ENCODE data around the gene RMND1. TPM values are rescaled to one million over a fixed set of nuclear protein-coding genes. Genes with fewer than 3 reads are reported as not detected.
"Not testable (repeated sequence)": the region's sequence is repeated elsewhere in the genome, so short reads cannot be mapped to it uniquely, and the experiment has no call there.

RMND1 gene
- total RNA-seq, 1 experiment from 2014 or later, result 60.8 TPM

DNA sequence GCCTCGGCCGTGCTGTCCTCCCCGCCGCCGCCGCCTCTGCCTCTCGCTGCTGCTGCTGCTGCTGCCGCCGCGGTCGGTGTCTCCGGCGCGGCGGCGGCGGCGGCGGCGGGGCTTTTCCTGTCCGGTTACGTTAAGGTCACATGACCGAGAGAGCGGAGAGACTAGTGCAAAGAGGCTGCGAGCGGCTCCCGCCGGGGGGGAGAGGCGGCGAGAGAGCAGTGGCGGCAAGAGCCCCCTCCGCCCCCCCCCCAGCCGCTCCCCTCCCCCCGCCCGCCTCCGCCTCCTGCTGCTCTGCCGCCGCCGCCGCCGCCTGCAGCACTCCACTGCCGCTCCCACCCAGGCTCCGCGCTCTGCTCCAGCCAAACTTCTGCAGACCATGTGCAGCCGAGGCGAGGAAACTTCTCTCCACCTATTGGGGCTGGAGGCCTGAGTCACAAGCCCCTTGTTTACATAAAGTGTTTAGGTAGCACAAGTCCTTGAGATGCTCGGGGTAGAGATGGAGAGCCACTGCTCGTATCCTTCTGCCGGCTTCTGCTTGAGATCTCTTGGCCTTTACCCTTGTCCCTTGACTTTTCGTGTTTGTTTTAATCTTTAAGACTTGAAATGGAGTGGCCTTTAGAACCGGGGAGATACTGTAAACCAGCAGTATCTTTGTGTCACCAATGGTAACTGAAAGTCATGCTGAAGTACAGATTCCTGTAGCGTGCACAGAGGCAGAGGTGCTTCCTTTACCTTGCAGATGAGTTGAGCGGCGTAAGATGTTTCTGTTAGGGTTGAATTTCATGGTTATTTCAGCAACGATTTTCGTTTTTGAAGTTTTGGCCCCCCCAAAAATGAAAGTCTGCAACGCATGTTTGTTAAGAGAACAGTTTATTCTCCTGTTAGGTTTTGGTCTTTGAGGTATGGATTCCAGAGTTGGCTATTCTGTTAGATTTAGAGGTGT, 60.2 kb downstream of the RMND1 start, which contains the start of gene ZBTB2:
Gene ZBTB2, minus strand, starts transcription at position 89 of the 943 bp plus-strand sequence. CDS start 17,922 bp downstream, outside the sequence.
- in situ Hi-C loops (cut with HindIII; ENCODE audit: low pct_unique_long_range_greater_than_20kb, low sequenced_read_pairs), result no loop called here
- peak; percentile 64 for DNase-seq (ENCODE audit: low read depth)

DNA sequence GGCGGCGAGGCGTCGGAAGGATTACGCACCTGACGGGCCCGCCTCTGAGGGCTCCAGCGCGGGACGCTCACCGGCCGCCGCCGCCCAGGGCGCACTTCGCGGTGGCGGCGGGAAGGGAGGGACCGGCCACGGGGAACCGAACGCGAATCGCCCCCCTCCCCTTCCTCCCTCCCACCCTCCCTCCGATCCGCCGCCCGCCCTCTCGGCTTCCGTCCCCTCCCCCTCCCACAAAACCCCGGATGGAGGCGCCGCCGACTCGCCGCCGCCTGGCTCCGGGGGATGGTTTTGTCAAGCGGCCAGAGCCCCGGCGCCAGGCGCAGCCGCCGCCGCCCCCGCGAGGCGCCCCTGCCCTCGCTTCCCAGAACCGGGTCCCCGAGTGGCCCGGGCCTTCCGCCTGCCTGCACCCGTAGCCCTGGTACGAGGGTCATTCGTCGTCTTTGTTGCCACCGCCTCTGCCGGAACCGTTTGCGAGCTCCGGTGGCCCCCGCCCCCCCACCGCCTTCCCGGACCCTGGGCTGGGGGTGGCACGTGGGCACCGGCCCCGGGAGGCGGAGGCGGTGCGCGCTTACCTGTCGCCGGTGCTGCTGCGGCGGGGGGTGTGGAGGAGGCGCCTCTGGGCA, 61.0 kb downstream of the RMND1 start:
- DNase-seq (ENCODE audit: low read depth), result peak; percentile 64
- in situ Hi-C loops (cut with HindIII; ENCODE audit: low pct_unique_long_range_greater_than_20kb, low sequenced_read_pairs), result no loop called here

DNA sequence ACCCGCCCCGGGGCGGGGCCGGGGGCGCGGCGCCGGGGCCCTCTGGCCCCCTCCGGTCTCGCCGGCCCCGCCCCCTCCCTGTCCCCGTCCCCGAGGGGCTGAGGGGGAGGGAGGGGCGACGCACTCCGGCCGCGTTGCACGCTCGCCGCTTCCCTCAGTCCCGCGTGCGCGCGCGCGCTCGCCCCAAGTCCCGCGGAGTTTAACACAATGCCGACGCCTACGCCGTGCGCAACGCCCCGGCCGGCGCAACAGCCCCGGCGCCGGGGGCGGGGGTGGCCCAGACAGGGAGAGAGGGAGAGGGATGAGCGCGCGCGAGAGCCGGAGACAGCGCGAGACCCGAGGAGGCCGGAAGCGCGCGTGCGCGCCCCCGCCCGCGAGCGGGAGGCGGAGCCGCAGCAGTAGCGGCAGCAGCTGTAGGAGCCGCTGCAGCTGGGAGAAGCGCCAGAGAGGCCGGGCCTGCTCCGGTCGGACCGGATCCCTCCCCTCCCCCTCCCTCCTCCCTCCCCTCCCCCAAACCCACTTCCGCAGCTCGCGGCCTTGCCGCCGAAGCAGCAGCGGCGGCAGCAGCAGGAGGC, 61.6 kb downstream of the RMND1 start:
- in situ Hi-C loops (cut with HindIII; ENCODE audit: low pct_unique_long_range_greater_than_20kb, low sequenced_read_pairs), result no loop called here

DNA sequence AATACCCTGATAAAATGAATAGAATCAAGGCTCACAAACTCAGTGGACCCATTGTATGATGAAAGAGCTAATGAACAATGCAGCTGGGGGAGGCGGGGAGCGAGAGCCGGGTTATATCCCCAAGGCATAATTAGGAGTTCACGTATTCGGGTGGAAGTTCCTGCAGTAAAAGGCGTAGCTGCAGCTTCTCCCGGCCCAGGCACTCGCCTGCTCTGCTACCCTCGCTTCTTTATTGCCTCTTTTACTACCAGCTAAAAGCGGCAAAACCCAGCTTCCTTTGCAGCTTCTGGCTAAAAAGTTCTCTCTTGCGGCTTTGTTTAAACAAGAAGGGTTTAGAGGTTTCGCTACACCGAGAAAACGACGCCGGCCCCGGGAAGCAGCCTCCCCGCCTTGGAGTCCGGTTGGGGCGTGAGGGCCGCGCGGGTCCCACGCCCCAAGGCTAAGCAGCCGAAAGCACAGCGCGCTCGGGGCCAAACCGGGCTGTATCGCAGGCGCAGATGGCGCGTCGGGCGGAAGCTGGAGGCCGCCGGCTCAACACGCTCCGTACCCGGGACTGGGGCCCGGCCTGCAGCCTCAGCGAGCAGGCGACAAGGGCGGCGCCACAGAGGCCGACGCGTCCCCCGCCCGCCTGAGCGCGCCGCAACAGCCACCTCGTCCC, 62.2 kb downstream of the RMND1 start:
- no peak for DNase-seq (ENCODE audit: low read depth)
- in situ Hi-C loops (cut with HindIII; ENCODE audit: low pct_unique_long_range_greater_than_20kb, low sequenced_read_pairs), result no loop called here

More for the DNA sequence above, 61.6 kb downstream of the RMND1 start:
- DNase-seq (ENCODE audit: low read depth), result peak; percentile 99

DNA sequence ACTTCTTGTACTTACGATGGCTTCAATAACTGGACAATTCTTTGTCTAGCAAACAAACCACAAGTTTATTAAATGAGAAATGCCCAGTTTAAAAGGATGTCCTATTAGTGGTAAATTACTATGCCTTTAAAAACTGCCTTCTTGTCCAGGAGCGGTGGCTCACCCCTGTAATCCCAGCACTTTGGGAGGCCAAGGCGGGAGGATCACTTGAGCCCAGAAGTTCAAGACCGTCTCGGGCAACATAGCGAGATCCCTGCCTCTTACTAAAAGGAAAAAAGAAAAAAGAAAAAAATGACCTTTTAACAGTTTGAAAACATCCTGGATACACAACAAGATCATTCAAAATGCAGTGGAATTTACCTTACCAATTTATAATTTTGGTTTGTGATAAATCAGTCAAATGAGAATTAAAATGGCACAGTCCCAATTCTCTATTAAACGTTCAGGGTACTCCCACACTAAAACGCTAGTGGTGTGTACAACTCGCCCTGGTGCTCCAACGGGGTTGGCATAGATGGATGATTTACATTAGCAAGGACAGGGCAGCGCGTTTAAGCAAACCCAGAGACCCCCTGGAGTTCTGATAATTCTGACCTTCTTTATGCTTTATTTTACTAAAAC, 62.8 kb downstream of the RMND1 start:
- no peak for DNase-seq (ENCODE audit: low read depth)
- in situ Hi-C loops (cut with HindIII; ENCODE audit: low pct_unique_long_range_greater_than_20kb, low sequenced_read_pairs), result no loop called here

DNA sequence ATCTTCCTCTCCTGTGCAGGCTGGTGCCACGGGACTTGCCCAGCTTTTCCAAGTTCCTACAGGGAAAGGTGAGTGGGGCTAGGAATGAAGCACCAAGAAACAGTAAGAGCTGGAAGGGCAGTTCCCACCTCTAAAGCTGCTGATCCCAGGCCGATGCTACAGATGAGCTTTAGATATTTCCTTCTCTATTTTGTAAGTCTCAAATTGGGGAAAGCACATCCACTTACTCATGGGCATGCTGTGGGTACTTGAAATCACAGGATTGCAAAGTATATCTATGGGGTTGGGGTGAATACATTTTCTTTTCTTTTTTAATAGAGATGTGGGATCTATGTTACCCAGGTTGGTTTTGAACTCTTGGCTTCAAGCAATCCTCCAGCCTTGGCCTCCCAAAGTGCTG, 63.7 kb downstream of the RMND1 start:
- DNase-seq (ENCODE audit: low read depth), result no peak
- in situ Hi-C loops (cut with HindIII; ENCODE audit: low pct_unique_long_range_greater_than_20kb, low sequenced_read_pairs), result no loop called here

DNA sequence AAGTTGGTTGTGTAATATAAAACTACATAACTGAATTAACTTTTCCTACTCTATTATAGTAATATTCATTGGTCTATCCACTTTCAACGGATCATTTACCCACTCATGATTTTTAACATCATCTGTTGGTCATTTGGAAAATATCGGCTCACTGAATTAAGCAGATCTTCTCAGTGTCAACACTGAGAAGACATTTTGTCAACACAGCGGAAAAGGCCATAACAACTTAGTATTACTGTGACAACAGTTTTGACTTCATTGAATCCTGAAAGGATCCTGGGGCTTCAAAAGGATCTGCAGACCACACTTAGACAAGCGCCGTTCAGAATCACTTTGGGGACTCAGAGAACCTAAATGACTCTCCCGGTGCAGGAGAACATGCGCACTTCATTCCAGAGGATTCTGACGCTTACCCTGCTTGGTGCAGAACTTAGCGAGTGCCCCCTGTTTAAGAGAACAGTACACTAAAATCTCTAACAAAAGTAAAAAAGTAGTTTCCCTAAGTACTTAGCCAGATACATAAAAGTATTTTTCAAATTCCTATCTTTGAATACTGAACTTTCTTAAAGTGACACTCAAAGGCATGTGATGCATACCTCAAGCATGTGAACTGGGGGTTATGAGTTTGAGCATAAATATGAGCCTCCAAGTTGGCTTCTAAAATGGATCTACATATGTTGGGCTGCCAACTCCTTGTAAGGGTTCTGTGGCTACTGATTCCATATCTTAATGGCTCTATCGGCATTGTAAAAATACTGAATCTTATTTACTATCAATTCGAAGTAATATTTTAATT, 64.6 kb downstream of the RMND1 start:
- in situ Hi-C loops (cut with HindIII; ENCODE audit: low pct_unique_long_range_greater_than_20kb, low sequenced_read_pairs), result no loop called here
- DNase-seq (ENCODE audit: low read depth), result no peak

DNA sequence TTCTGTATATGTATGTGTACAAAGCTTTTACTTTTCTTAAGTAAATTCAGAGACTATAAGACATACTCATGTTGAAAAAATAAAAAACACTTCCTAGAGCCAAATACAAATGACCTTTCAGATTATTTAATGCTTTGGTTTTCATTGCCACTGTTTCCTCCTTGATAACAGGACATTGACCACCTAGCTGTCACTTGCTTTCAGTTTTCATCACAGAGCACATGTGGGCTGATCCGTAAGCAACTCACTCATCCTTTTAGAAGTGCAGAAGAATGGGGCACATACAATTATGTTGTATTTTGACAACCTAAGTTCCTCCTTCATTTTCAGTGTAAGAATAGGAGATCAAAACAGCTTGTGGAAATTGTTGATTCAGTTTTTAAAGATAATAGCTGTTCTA, 66.7 kb downstream of the RMND1 start:
- in situ Hi-C loops (cut with HindIII; ENCODE audit: low pct_unique_long_range_greater_than_20kb, low sequenced_read_pairs), result no loop called here
- no peak for DNase-seq (ENCODE audit: low read depth)

DNA sequence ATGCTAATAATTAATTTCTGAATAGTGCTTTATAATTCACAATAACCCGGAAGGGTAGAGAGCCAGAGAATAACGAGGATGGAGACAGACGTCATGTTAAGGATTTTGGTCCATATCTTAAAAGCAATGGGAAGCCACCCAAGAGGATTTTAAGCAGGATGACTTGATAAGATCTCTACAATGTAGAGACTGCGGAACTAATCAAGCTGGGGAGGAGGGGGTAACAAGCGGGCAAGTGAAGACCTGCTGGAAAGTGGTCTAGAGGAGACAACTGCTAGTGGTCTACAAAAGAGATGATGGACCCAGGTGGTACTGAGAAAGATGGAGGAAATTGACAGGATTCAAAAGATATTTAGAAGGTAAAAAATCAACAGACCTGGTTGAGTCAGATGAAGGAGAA, 67.8 kb downstream of the RMND1 start:
- no peak for DNase-seq (ENCODE audit: low read depth)
- in situ Hi-C loops (cut with HindIII; ENCODE audit: low pct_unique_long_range_greater_than_20kb, low sequenced_read_pairs), result no loop called here

DNA sequence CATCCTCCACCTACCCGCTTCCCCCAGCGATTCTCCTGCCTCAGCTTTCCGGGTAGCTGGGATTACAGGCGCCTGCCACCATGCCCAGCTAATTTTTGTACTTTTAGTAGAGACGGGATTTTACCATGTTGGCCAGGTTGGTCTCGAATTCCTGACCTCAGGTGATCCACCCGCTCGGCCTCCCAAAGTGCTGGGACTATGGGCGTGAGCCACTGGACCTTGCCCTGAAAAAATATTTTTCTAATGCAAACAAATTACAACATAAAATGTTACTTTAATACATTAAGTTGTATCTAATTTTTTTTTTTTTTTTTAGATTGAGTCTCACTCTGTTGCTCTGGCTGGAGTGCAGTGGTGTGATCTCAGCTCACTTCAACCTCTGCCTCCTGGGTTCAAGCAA, 69.3 kb downstream of the RMND1 start:
- in situ Hi-C loops (cut with HindIII; ENCODE audit: low pct_unique_long_range_greater_than_20kb, low sequenced_read_pairs); DNase-seq (ENCODE audit: low read depth): not testable (repeated sequence)

DNA sequence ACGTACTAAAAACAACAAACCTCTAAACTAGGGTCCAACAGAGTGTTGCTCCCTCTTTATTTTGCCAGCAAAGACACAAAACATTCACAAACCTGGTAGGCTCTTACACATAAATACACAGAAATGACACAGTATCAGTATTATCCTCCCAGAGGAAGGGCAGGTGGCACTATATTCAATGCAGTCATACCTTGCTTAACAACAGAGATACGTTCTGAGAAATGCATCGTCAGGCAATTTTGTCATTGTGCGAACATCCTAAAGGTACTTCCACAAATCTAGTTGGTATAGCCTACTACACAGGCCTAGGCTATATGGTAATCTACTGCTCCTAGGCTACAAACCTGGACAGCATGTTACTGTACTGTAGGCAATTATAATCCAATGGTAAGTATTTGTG, 70.2 kb downstream of the RMND1 start:
- DNase-seq (ENCODE audit: low read depth), result no peak
- in situ Hi-C loops (cut with HindIII; ENCODE audit: low pct_unique_long_range_greater_than_20kb, low sequenced_read_pairs), result no loop called here

DNA sequence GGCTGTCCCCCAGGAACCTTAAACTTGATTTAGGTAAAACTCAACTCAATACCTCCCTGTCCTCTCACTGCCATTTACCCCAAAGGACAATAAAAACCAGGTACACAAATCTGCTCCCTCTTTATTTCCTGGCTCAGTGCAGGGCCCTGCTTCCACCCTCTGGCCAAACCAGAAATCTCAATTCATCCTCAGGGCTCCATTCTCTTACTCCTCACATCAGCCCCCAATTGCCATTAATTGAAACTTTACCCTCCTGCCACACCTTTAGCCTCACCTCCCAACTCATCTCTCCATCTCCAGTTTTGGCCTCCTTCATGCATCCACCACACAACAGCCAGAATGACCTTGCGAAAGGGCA, 71.1 kb downstream of the RMND1 start:
- in situ Hi-C loops (cut with HindIII; ENCODE audit: low pct_unique_long_range_greater_than_20kb, low sequenced_read_pairs), result no loop called here
- no peak for DNase-seq (ENCODE audit: low read depth)

DNA sequence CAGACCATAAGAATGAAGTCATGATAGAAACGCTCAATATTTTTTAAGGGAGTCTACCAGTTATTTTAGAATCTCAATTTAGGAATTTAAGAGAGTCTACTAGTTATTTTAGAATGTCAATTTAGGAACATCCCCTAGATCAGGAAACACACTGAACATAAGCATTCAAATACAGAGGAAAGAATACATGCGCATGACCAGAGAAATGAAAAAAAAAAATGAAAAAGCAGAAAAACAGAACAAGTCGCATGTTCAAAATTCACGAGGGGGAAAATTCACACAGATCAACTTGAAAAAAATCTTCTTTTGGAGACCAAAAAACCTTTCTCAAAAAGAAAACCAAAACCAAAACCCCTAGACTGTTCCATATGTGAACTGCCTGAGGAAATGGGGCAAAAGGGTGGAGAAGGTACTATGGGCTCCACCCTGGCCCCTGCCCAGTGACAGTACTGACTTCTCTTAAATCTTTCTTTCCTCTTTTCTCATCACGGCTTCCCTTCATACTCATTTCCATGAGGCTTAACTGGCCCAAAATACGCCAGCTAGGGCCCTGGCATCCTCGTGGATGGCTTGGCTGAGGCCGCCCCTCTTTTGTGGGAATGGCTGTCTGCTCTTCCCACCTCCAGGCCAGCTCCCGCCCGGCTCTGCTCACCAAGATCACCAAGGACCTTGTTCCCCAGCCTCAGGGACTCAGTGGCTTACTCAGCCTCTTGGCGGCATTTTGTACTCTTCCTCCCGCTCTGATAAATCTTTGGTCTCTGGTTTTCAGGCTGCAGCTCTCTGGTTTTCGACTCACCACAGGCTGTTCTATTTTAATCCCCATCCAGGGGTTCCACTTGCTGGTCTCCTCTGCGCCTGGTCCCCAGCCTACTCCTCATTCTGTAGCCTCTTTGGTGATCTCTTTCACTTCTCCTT, 71.7 kb downstream of the RMND1 start:
- in situ Hi-C loops (cut with HindIII; ENCODE audit: low pct_unique_long_range_greater_than_20kb, low sequenced_read_pairs), result no loop called here
- no peak for DNase-seq (ENCODE audit: low read depth)

DNA sequence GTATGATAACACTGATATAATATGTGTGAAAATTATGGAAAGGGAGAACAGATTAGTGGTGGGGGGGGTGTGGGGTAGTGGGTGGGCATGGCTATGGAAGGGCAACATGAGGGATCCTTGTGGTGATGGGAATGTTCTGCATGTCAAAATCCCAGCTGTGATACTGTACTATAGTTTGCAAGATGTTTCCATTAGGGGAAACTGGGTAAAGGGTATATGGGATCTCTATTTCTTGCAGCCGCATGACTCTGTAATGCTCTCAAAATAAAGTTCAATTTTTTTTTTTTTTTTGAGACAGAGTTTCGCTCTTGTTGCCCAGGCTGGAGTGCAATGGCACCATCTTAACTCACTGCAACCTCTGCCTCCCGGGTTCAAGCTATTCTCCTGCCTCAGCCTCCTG, 74.8 kb downstream of the RMND1 start:
- no peak for DNase-seq (ENCODE audit: low read depth)
- in situ Hi-C loops (cut with HindIII; ENCODE audit: low pct_unique_long_range_greater_than_20kb, low sequenced_read_pairs), result no loop called here

DNA sequence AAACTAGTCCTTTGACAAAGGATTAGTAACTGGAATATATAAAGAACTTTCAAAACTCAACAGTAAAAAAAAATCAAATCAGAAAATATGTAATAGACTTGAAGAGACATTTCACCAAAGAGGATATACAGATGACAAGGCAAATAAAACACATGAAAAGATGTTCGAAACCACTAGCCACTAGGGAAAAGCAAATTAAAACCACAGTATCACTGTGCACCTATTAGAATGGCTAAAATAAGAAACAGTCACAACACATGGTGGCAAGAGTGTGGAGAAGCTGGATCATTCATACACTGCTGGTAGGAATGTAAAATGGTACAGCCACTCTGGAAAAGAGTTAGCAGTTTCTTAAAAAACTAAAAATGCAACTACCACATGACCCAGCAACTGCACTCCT, 75.5 kb downstream of the RMND1 start:
- peak; percentile 10 for DNase-seq (ENCODE audit: low read depth)
- in situ Hi-C loops (cut with HindIII; ENCODE audit: low pct_unique_long_range_greater_than_20kb, low sequenced_read_pairs), result no loop called here

DNA sequence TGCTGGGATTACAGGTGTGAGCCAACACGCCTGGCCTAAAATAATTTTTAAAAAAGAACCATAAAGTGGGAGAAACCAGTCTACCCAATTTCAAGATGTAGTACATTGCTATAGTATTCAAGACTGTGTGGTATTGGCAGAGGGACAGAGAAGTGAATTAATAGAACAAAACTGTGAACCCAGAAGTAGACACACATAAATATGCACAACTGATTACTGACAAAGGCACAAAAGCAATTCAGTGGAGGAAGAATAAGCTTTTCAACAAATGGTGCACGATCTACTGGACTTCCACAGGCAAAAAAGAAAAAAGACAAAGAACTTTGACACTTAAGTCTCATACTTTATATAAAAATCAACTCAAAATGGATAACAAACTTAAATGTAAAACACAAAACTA, 76.1 kb downstream of the RMND1 start:
- in situ Hi-C loops (cut with HindIII; ENCODE audit: low pct_unique_long_range_greater_than_20kb, low sequenced_read_pairs), result no loop called here
- DNase-seq (ENCODE audit: low read depth), result no peak
